CD4-positive, alpha-beta T cell treated with Interleukin-4 for 4 hours (primary cell): ENCODE data around the gene SNX18.
"Not testable (repeated sequence)": the region's sequence is repeated elsewhere in the genome, so short reads cannot be mapped to it uniquely, and the experiment has no call there.

Source experiments
- DNase-seq: peaks from one replicate; pipeline ENCODE4 v3.0.0-alpha.2; 2020

SNX18 gene

GRCh38 chr5:54520438-54520846, 2.9 kb downstream of the SNX18 start:
- DNase-seq, result no peak

- DNase-seq, result no peak
These were observed 3.4 kb downstream of the SNX18 start for GRCh38 chr5:54520940-54521339.

- no peak for DNase-seq
These were observed 4.4 kb downstream of the SNX18 start for GRCh38 chr5:54521856-54522479.

GRCh38 chr5:54523534-54523933, 6.0 kb downstream of the SNX18 start:
- DNase-seq, result no peak

GRCh38 chr5:54524082-54524481, 6.5 kb downstream of the SNX18 start:
- no peak for DNase-seq

- DNase-seq, result no peak
These were observed 7.1 kb downstream of the SNX18 start for GRCh38 chr5:54524704-54525103.

- no peak for DNase-seq
These were observed 7.7 kb downstream of the SNX18 start for GRCh38 chr5:54525261-54525660.

GRCh38 chr5:54525692-54526091, 8.1 kb downstream of the SNX18 start:
- no peak for DNase-seq

- no peak for DNase-seq
These were observed 9.2 kb downstream of the SNX18 start for GRCh38 chr5:54526604-54527288.

GRCh38 chr5:54528633-54529209, 11.2 kb downstream of the SNX18 start:
- DNase-seq, result no peak

- no peak for DNase-seq
These were observed 12.0 kb downstream of the SNX18 start for GRCh38 chr5:54529565-54529964.

- DNase-seq, result no peak
These were observed 14.0 kb downstream of the SNX18 start for GRCh38 chr5:54531546-54531945.

GRCh38 chr5:54533541-54534190, 16.1 kb downstream of the SNX18 start:
- DNase-seq, result no peak

GRCh38 chr5:54534191-54535004, 16.8 kb downstream of the SNX18 start:
- no peak for DNase-seq

GRCh38 chr5:54535149-54535844, 17.7 kb downstream of the SNX18 start:
- no peak for DNase-seq

- DNase-seq, result not testable (repeated sequence)
These were observed 18.8 kb downstream of the SNX18 start for GRCh38 chr5:54536375-54536774.

- not testable (repeated sequence) for DNase-seq
These were observed 19.3 kb downstream of the SNX18 start for GRCh38 chr5:54536861-54537260.

GRCh38 chr5:54537725-54538124, 20.2 kb downstream of the SNX18 start:
- DNase-seq, result no peak

- DNase-seq, result no peak
These were observed 20.6 kb downstream of the SNX18 start for GRCh38 chr5:54538156-54538555.

- no peak for DNase-seq
These were observed 21.4 kb downstream of the SNX18 start for GRCh38 chr5:54539001-54539400.

- DNase-seq, result no peak
These were observed 22.7 kb downstream of the SNX18 start for GRCh38 chr5:54540286-54540685.
